Stimulated activated naive CD8-positive, alpha-beta T cell treated with anti-CD3 and anti-CD28 coated beads, Interleukin-15, Interleukin-2, amounts not matched to agents 100 ng/mL and 50 ng/mL, for 24 hours (primary cell): ENCODE results near the gene TMTC2.
"Not testable (repeated sequence)": the region's sequence is repeated elsewhere in the genome, so short reads cannot be mapped to it uniquely, and the experiment has no call there.

Experiments
- H3K27ac Mint-ChIP-seq: one replicate; pipeline ENCODE4 v1.8.0; 2021; ENCODE audit warnings: mild to moderate bottlenecking, mixed read lengths
- H3K27me3 Mint-ChIP-seq: one replicate; pipeline ENCODE4 v1.8.0; 2021; ENCODE audit warnings: mixed read lengths
- H3K36me3 Mint-ChIP-seq: one replicate; pipeline ENCODE4 v1.8.0; 2021; ENCODE audit warnings: low read depth, mixed read lengths
- H3K4me1 Mint-ChIP-seq: one replicate; pipeline ENCODE4 v1.8.0; 2021; ENCODE audit warnings: low read depth, mixed read lengths
- H3K4me3 Mint-ChIP-seq: one replicate; pipeline ENCODE4 v1.8.0; 2021; ENCODE audit warnings: mild to moderate bottlenecking, mixed read lengths
- H3K9me3 Mint-ChIP-seq: one replicate; pipeline ENCODE4 v1.8.0; 2021; ENCODE audit warnings: mixed read lengths

TMTC2 gene

DNA sequence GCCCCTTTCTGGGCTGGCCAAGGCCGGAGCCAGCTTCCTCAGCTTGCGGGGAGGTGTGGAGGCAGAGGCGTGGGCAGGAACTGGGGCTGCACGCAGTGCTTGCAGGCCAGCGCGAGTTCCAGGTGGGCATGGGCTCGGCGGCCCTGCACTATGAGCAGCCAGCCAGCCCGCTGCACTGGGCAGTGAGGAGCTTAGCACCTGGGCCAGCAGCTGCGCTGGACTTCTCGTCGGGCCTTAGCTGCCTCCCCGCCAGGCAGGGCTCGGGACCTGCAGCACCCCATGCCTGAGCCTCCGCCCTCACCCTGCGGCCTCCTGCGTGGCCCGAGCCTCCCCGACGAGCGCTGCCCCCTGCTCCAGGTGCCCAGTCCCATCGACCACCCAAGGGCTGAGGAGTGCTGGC, 42.0 kb downstream of the TMTC2 start:
- no peak overlapping the region for H3K4me3 Mint-ChIP-seq
- H3K9me3 Mint-ChIP-seq = no peaks in the 10 kb centered on the region
- no peaks in the 10 kb centered on the region for H3K4me1 Mint-ChIP-seq
- no peak overlapping the region for H3K27ac Mint-ChIP-seq
- H3K36me3 Mint-ChIP-seq = no peaks in the 10 kb centered on the region
- H3K27me3 Mint-ChIP-seq = no peaks in the 10 kb centered on the region

DNA sequence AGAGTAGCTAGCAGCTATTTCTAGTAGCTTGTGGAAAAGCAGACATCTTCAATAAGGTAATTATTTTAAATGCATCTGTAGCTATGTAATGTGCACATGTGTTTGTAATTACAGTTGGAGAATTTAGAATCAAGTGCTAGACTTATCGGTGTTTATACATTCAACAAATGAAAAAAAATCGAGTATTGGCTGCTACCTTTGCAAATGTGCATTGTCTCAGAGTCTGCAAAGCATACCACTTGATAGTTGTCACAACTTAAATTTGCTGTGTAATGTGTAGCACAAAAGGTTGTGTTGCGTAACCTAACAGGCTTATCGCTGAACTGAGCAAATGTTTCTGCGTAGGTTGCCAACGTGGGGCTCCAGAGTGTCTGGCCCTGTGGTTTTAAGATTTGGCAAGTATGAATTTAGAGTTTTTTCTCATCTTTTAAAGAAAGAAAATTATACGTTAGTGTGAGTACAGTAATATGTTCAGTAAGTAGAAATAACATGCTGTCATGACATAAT, 44.3 kb downstream of the TMTC2 start:
- H3K9me3 Mint-ChIP-seq = no peaks in the 10 kb centered on the region
- no peak overlapping the region for H3K4me3 Mint-ChIP-seq
- H3K27me3 Mint-ChIP-seq = no peaks in the 10 kb centered on the region
- no peaks in the 10 kb centered on the region for H3K36me3 Mint-ChIP-seq
- no peak overlapping the region for H3K27ac Mint-ChIP-seq
- H3K4me1 Mint-ChIP-seq = no peaks in the 10 kb centered on the region

DNA sequence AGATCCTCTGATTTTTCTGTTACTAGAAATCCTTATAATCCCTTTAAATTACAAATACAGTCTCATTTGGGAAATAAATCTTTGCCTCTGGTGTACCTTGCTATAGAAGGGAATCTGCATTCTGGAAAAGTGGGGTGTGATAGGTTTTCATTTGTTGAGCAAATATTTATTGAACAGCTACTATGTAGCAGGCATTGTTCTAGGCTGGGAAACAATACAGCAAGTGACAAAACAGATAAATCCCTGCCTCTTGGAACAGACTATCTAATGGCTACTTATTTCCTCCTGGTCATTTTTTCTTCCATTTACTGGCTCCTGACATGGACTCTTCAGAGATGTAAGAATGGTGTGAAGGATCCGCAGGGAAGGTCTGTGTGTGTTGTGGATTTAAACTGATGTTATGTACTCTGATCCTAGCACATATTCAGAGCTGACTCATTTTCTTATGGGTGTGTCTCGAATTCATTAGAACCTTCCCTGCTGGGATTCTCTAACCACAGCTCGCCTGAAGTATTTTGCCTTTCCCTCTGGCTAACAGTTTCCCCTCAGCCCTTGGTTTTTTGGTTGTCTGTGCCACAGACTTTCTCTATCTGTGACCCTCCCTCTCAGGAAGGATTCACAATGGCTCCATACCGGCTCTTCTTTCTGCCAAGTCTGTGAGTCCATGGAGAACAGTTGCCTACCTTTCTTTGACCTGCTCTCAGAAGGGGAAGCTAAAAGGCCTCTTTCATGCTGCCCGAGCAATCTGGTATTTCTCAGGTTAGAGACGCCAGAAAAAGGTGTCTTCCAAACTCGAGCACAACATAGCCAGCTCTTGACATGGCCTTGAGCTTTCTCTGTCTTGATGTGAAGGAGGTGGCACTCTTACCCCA, 53.7 kb downstream of the TMTC2 start:
- Mint-ChIP-seq H3K4me3 (no peak overlapping the region), H3K4me1 (no peaks in the 10 kb centered on the region), H3K27ac (no peak overlapping the region), H3K36me3 (no peaks in the 10 kb centered on the region), H3K9me3 (no peaks in the 10 kb centered on the region), H3K27me3 (no peaks in the 10 kb centered on the region)

DNA sequence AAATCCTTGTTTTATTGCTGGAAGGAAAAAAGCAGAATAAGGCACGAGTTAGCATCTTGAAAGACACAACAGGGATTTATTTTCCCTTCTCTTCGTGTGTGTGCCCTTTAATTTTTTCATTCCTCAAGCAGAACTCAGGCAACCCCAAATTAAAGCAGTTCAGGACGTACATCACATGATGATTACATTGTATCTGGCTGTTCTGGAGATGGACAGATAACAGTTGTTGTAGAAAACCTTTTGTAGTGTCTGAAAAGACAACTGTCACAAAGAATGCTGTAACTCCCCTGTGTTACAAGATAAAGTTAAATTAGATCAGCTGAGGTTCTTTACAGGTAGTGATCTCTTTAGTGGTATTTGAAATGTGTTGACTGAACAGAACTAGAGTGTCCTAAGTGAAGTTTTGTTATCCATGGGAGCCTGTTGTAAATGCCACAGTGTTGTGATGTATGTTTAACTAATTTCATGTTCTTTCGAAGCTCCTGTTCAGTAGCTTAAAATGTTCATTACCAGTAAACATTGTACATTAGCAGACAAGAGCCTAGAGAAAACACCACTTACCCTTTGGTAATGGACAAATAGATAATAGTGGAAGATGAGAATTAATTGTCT, 58.5 kb downstream of the TMTC2 start:
- no peaks in the 10 kb centered on the region for H3K27me3 Mint-ChIP-seq
- no peak overlapping the region for H3K27ac Mint-ChIP-seq
- no peak overlapping the region for H3K4me3 Mint-ChIP-seq
- no peaks in the 10 kb centered on the region for H3K4me1 Mint-ChIP-seq
- H3K36me3 Mint-ChIP-seq = no peaks in the 10 kb centered on the region
- H3K9me3 Mint-ChIP-seq = no peaks in the 10 kb centered on the region

DNA sequence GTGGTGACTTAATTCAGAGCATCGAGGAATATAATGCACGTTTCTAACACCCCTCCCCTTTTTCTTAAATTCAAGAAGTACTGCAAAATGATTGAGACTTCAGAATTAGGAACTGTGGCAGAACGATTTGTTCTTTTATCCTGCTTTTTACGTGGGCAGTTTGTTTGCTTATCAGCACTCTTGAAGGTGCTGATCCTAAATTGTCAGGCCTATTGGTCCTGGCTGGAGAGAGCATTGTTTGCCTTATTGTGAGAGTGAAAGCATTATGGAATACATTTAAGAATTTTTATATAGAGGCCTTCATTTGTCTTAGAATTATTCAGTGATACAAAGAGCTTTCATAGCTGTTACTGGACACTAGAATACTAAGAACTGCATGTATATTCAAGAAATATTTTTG, 59.1 kb downstream of the TMTC2 start:
- no peak overlapping the region for H3K27ac Mint-ChIP-seq
- H3K4me3 Mint-ChIP-seq = no peak overlapping the region
- no peaks in the 10 kb centered on the region for H3K9me3 Mint-ChIP-seq
- H3K36me3 Mint-ChIP-seq = peaks cover 4% of the 10 kb centered on the region
- H3K27me3 Mint-ChIP-seq = no peaks in the 10 kb centered on the region
- no peaks in the 10 kb centered on the region for H3K4me1 Mint-ChIP-seq

DNA sequence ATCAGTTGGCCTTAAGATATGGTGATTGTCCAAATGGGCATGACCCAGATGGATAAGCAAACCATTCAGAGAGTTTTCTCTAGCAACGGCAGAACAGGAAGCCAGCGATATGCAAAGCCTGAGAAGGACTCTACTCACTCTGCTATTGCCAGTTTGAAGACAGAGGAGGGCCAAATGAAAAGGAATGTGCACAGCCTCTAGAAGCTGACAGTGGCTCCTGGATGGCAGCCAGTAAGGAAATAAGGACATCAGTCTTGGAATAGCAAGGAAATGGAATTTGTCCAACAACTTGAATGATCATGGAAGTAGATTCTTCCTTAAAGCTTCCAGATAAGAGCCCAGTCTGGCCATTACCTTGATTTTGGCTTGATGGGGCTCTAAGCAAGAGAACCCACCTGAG, 60.0 kb downstream of the TMTC2 start:
- H3K4me1 Mint-ChIP-seq = no peaks in the 10 kb centered on the region

DNA sequence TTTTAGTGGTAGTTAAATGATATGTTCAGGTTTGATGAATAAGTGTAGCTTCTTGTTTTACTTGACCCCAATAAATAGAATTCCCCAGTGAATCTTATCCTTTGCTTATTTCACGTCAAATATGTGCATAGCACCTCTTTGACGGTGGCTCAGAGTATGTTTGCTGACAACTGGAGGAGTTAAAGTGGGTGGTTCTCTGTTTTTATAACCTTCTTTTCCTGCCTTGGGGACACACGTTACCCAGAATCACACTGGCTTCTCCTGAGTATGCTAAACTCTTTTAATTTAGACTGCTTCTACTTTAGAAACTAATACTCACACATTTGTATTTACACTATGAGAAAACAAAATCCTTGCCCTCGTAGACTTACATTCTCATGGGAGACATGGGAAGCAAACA, 62.3 kb downstream of the TMTC2 start:
- no peaks in the 10 kb centered on the region for H3K9me3 Mint-ChIP-seq
- H3K27ac Mint-ChIP-seq = no peak overlapping the region
- peaks cover 4% of the 10 kb centered on the region for H3K36me3 Mint-ChIP-seq
- no peaks in the 10 kb centered on the region for H3K27me3 Mint-ChIP-seq
- no peaks in the 10 kb centered on the region for H3K4me1 Mint-ChIP-seq
- no peak overlapping the region for H3K4me3 Mint-ChIP-seq

More for the DNA sequence above, 60.0 kb downstream of the TMTC2 start:
- no peak overlapping the region for H3K27ac Mint-ChIP-seq
- no peaks in the 10 kb centered on the region for H3K9me3 Mint-ChIP-seq
- H3K27me3 Mint-ChIP-seq = no peaks in the 10 kb centered on the region
- peaks cover 4% of the 10 kb centered on the region for H3K36me3 Mint-ChIP-seq
- H3K4me3 Mint-ChIP-seq = no peak overlapping the region

DNA sequence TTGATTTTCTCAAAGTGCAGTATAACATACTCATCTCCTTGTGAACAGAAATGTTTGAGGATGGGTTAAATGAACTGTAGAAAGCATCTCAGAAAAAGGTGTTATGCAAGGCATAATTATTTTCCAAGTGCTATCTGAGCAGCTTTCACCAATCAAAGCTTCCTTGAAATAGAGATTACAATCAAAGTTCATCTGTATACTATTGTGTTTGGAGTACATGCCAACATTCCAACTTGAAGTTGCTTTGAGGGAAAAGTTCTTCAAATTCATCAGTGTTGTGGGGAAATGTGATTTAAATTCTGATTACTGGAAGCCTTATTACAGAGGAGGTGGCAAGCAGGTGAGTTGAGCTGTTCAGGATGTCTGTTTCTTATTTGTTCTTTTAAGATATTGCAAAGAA, 68.2 kb downstream of the TMTC2 start:
- Mint-ChIP-seq H3K4me3 (no peak overlapping the region), H3K4me1 (no peaks in the 10 kb centered on the region), H3K9me3 (no peaks in the 10 kb centered on the region), H3K36me3 (peaks cover 4% of the 10 kb centered on the region), H3K27me3 (no peaks in the 10 kb centered on the region), H3K27ac (no peak overlapping the region)

DNA sequence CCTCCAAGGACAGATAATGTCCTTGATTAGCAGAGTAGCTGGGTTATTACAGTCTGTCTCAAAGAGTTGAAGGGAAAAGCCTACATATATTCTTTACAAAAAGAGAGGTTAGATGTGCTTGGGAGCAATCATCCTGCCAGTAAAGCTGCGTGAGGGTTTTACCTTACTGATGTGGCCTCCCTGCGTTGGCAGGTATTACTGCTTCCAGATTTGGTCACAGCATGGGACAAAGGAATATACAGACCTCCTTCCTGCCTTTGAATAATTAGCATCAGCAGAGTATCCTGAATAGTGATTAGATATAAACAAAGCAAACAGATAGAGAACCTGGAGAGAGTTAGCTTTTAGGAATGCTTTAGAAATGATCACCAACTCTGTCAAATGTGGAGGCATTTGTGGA, 69.6 kb downstream of the TMTC2 start:
- Mint-ChIP-seq H3K9me3 (no peaks in the 10 kb centered on the region), H3K4me3 (no peak overlapping the region), H3K27ac (no peak overlapping the region), H3K27me3 (no peaks in the 10 kb centered on the region), H3K4me1 (no peaks in the 10 kb centered on the region), H3K36me3 (no peaks in the 10 kb centered on the region)

DNA sequence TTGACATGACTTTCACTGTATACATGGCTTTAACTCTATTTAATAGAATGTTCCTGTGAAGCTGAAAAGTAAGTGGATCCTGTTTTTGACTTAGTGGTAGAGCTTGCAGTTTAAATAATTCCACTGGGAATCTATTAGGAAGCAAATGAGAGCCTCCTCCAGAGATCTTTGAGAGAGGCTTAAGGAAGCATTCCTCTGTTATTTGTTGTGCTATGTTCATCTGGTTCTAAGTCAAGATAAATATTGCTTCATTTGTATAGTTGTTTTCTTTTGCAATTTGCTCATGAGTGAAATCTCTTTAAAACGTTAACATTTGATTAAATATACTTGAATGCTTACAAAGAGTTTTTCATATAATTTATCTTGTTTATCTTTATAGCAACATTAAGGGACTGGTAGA, 70.4 kb downstream of the TMTC2 start:
- Mint-ChIP-seq H3K4me3 (no peak overlapping the region), H3K27me3 (no peaks in the 10 kb centered on the region), H3K9me3 (no peaks in the 10 kb centered on the region), H3K27ac (no peak overlapping the region), H3K4me1 (no peaks in the 10 kb centered on the region), H3K36me3 (no peaks in the 10 kb centered on the region)

DNA sequence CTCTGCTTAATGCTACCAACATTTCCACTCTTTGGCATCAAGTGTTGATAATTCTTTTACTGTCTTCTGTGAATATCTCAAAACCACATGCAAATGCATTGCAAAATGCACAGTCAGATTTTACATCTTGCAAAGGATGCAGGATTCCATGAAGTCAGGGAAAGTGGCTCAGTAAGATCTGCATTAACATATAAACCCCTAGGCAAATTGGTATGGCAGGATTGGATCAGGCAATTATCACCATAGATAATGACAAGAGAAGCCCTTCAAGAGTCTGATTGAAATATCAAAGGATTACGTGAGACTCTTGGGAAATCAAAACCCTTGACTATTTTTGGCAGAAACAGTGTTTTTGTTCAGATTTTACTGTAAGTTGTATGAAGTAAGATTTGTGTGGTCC, 71.0 kb downstream of the TMTC2 start:
- Mint-ChIP-seq H3K27ac (no peak overlapping the region), H3K4me1 (no peaks in the 10 kb centered on the region), H3K27me3 (no peaks in the 10 kb centered on the region), H3K36me3 (no peaks in the 10 kb centered on the region), H3K9me3 (no peaks in the 10 kb centered on the region), H3K4me3 (no peak overlapping the region)

DNA sequence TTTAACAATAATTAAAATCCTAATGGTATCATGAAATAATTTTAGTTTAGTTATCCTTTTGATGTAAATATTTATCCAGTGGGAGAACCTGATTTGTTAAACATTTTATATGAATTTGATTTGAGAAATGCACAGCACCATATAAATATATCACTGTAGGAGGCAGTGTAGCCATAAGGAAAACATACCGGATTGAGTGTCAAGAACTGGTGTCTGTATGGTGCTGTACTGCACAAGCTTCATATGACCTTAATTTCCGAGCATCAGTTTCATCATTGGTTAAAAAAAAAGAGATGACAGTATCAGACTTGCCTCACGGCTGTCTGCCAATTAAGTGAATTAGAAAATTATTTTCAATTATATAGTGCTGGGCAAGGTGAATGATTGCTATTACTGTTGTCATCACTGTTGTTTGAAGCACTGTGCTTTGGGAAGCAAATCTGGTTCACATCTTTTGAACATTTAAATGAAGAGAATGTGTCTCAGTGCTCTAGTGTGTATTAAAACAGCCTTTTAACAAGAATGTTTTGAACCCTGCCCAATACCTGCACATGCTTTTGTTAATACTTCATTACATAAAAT, 72.1 kb downstream of the TMTC2 start:
- H3K27me3 Mint-ChIP-seq = no peaks in the 10 kb centered on the region
- no peaks in the 10 kb centered on the region for H3K9me3 Mint-ChIP-seq
- no peaks in the 10 kb centered on the region for H3K36me3 Mint-ChIP-seq
- no peak overlapping the region for H3K27ac Mint-ChIP-seq
- H3K4me3 Mint-ChIP-seq = no peak overlapping the region
- no peaks in the 10 kb centered on the region for H3K4me1 Mint-ChIP-seq

DNA sequence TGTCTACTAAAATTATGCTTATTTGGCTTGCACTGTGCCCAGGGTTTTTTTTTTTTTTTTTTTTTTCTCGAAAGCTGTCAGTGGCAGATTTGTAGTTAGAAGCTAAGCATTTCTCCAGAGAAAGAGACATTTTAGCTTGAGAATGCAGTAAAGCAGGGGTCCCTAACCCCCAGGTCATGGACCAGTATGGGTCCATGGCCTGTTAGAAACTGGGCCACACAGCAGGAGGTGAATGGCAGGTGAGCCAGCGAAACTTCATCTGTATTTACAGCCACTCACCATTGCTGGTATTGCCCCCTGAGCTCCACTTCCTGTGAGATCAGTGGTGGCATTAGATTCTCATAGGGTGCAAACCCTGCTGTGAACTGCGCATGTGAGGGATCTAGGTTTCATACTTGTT, 73.7 kb downstream of the TMTC2 start:
- H3K9me3 Mint-ChIP-seq = no peaks in the 10 kb centered on the region
- H3K36me3 Mint-ChIP-seq = no peaks in the 10 kb centered on the region
- H3K27me3 Mint-ChIP-seq = no peaks in the 10 kb centered on the region
- H3K27ac Mint-ChIP-seq = no peak overlapping the region
- H3K4me1 Mint-ChIP-seq = no peaks in the 10 kb centered on the region
- H3K4me3 Mint-ChIP-seq = no peak overlapping the region

DNA sequence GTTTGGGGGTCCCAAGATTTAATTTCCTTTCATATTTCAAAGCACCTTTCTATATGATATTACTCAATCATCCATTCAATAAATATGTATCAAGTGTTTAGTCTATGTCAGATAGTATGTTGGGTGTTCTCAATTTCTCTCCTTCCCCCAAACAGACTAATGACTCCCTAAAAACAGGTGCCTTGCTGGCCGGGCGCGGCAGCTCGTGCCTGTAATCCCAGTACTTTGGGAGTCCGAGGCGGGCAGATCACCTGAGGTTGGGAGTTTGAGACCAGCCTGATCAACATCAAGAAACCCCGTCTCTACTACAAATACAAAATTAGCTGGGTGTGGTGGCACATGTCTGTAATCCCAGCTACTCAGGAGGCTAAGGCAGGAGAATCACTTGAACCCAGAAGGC, 78.5 kb downstream of the TMTC2 start:
- H3K9me3 Mint-ChIP-seq, H3K36me3 Mint-ChIP-seq, H3K27ac Mint-ChIP-seq, H3K4me3 Mint-ChIP-seq, H3K27me3 Mint-ChIP-seq, H3K4me1 Mint-ChIP-seq: not testable (repeated sequence)

DNA sequence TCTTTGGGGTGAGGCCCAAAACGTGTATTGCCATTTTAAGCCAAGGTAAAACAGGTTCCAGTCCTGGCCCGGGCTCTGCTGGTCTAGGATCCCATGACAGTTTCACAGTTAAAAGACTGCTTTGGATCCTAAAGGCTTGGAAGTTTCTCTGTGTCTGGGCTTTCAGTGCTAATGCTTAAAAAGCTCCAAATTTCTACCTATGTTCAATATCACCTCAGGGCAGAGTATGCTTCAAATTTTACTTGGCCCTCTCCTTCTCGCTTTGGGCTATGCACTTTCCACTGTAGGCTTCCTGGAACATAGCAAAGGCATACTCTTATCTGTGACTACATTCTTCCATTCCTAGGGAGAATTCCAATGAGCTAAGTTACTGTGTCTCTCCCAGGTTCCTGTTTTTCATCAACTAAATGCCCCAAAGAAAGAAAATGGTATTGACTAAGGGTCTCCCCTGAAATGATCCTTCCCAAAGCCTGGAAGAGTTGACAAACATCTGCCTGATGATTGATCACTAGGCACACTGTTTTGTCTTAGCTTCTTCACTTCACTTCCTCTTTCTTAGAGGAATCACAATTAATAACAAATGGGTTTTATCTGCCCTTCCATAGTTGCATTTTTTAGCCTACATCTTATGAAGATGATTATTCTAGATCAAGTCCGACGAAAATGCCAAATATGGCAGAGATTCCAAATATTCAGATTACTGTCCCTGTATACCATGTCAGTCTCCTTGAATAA, 79.4 kb downstream of the TMTC2 start:
- H3K27me3 Mint-ChIP-seq = no peaks in the 10 kb centered on the region
- no peaks in the 10 kb centered on the region for H3K9me3 Mint-ChIP-seq
- no peak overlapping the region for H3K4me3 Mint-ChIP-seq
- no peak overlapping the region for H3K27ac Mint-ChIP-seq
- H3K36me3 Mint-ChIP-seq = no peaks in the 10 kb centered on the region
- no peaks in the 10 kb centered on the region for H3K4me1 Mint-ChIP-seq
